ENCODE results near the gene CERS3.

CERS3 gene

GRCh38 chr15:100528833-100529428 lies at the start of gene CERS3:
TSS of gene CERS3 (minus strand) at chr15:100528950. CDS start at chr15:100501849, 27,101 bp downstream.
- DNase-seq, result no peak

- DNase-seq, result no peak
Observed at GRCh38 chr15:100573526-100573925, 44.8 kb upstream of the CERS3 start.

GRCh38 chr15:100572362-100572983 lies 43.7 kb upstream of the CERS3 start:
- no peak for DNase-seq

GRCh38 chr15:100571592-100572167 lies 42.9 kb upstream of the CERS3 start:
- no peak for DNase-seq

- no peak for DNase-seq
Observed at GRCh38 chr15:100570735-100571313, 42.1 kb upstream of the CERS3 start.

- DNase-seq, result no peak
Observed at GRCh38 chr15:100570275-100570674, 41.5 kb upstream of the CERS3 start.

GRCh38 chr15:100569391-100569790 lies 40.6 kb upstream of the CERS3 start:
- DNase-seq, result no peak

- DNase-seq, result no peak
Observed at GRCh38 chr15:100566850-100567628, 38.3 kb upstream of the CERS3 start.

- no peak for DNase-seq
Observed at GRCh38 chr15:100565591-100565990, 36.8 kb upstream of the CERS3 start.

GRCh38 chr15:100560323-100560722 lies 31.6 kb upstream of the CERS3 start:
- no peak for DNase-seq

GRCh38 chr15:100559330-100559729 lies 30.6 kb upstream of the CERS3 start:
- DNase-seq, result no peak

GRCh38 chr15:100558771-100559254 lies 30.1 kb upstream of the CERS3 start:
- DNase-seq, result no peak

GRCh38 chr15:100553468-100553867 lies 24.7 kb upstream of the CERS3 start:
- DNase-seq, result no peak

GRCh38 chr15:100547961-100548360 lies 19.2 kb upstream of the CERS3 start:
- DNase-seq, result no peak

GRCh38 chr15:100544946-100545345 lies 16.2 kb upstream of the CERS3 start:
- DNase-seq, result no peak

GRCh38 chr15:100544338-100544841 lies 15.6 kb upstream of the CERS3 start:
- DNase-seq, result no peak

- DNase-seq, result no peak
Observed at GRCh38 chr15:100542290-100542689, 13.5 kb upstream of the CERS3 start.

- no peak for DNase-seq
Observed at GRCh38 chr15:100537331-100537730, 8.6 kb upstream of the CERS3 start.

- no peak for DNase-seq
Observed at GRCh38 chr15:100536733-100537132, 8.0 kb upstream of the CERS3 start.

GRCh38 chr15:100533886-100534285 lies 5.1 kb upstream of the CERS3 start:
- DNase-seq, result no peak

- no peak for DNase-seq
Observed at GRCh38 chr15:100531823-100532327, 3.1 kb upstream of the CERS3 start.

GRCh38 chr15:100531204-100531603 lies 2.5 kb upstream of the CERS3 start:
- DNase-seq, result no peak

- no peak for DNase-seq
Observed at GRCh38 chr15:100529556-100529955, 806 bp upstream of the CERS3 start.

Measured in activated CD4-positive, alpha-beta T cell treated with anti-CD3 and anti-CD28 coated beads, Interleukin-2, amount 50 U/mL, for 4 hours (primary cell).